Measurements from ENCODE around the gene PHF21A. TPM values are rescaled to one million over a fixed set of nuclear protein-coding genes. Genes with fewer than 3 reads are reported as not detected.

The PHF21A gene
- total RNA-seq, 1 experiment from 2014 or later, result 29.4 TPM

- TF ChIP-seq PRDM15 (CRISPR knock-in tag; IDR thresholded peaks at IDR 0.05) (no peak), SP1 (CRISPR knock-in tag; conservative IDR thresholded peaks at IDR 0.05) (peak; percentile 42; the same call in 1 of the 2 replicates), PRRX2 (CRISPR knock-in tag; IDR thresholded peaks at IDR 0.05) (no peak), ESRRA (CRISPR knock-in tag; IDR thresholded peaks at IDR 0.05; ENCODE audit: borderline replicate concordance) (no peak), FOXK1 (CRISPR knock-in tag; IDR thresholded peaks at IDR 0.05) (0 out of 2 replicates have a peak, but pooled peaks have one; percentile 51), MXD4 (CRISPR knock-in tag; IDR thresholded peaks at IDR 0.05; ENCODE audit: borderline replicate concordance) (no peak), ZNF396 (CRISPR knock-in tag; IDR thresholded peaks at IDR 0.05; ENCODE audit: borderline replicate concordance) (no peak), CREB1 (CRISPR knock-in tag; IDR thresholded peaks at IDR 0.05) (no peak)
- TF ChIP-seq, protein P1, sequence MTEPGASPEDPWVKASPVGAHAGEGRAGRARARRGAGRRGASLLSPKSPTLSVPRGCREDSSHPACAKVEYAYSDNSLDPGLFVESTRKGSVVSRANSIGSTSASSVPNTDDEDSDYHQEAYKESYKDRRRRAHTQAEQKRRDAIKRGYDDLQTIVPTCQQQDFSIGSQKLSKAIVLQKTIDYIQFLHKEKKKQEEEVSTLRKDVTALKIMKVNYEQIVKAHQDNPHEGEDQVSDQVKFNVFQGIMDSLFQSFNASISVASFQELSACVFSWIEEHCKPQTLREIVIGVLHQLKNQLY (CRISPR knock-in tag; IDR thresholded peaks at IDR 0.05), result no peak
- TF ChIP-seq, protein P2, sequence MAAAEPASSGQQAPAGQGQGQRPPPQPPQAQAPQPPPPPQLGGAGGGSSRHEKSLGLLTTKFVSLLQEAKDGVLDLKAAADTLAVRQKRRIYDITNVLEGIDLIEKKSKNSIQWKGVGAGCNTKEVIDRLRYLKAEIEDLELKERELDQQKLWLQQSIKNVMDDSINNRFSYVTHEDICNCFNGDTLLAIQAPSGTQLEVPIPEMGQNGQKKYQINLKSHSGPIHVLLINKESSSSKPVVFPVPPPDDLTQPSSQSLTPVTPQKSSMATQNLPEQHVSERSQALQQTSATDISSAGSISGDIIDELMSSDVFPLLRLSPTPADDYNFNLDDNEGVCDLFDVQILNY (CRISPR knock-in tag; IDR thresholded peaks at IDR 0.05), result no peak; the same call in 1 of the 2 replicates
- TF ChIP-seq, protein P3, sequence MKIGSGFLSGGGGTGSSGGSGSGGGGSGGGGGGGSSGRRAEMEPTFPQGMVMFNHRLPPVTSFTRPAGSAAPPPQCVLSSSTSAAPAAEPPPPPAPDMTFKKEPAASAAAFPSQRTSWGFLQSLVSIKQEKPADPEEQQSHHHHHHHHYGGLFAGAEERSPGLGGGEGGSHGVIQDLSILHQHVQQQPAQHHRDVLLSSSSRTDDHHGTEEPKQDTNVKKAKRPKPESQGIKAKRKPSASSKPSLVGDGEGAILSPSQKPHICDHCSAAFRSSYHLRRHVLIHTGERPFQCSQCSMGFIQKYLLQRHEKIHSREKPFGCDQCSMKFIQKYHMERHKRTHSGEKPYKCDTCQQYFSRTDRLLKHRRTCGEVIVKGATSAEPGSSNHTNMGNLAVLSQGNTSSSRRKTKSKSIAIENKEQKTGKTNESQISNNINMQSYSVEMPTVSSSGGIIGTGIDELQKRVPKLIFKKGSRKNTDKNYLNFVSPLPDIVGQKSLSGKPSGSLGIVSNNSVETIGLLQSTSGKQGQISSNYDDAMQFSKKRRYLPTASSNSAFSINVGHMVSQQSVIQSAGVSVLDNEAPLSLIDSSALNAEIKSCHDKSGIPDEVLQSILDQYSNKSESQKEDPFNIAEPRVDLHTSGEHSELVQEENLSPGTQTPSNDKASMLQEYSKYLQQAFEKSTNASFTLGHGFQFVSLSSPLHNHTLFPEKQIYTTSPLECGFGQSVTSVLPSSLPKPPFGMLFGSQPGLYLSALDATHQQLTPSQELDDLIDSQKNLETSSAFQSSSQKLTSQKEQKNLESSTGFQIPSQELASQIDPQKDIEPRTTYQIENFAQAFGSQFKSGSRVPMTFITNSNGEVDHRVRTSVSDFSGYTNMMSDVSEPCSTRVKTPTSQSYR (CRISPR knock-in tag; IDR thresholded peaks at IDR 0.05), result no peak
- TF ChIP-seq, protein P4, sequence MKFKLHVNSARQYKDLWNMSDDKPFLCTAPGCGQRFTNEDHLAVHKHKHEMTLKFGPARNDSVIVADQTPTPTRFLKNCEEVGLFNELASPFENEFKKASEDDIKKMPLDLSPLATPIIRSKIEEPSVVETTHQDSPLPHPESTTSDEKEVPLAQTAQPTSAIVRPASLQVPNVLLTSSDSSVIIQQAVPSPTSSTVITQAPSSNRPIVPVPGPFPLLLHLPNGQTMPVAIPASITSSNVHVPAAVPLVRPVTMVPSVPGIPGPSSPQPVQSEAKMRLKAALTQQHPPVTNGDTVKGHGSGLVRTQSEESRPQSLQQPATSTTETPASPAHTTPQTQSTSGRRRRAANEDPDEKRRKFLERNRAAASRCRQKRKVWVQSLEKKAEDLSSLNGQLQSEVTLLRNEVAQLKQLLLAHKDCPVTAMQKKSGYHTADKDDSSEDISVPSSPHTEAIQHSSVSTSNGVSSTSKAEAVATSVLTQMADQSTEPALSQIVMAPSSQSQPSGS (CRISPR knock-in tag; IDR thresholded peaks at IDR 0.05; ENCODE audit: borderline replicate concordance, low read depth), result no peak
Measured at GRCh38 chr11:45918331-45918941, 202.8 kb downstream of the PHF21A start (continued).

- peak; percentile 94 for DNase-seq (ENCODE audit: low spot score)
- Mint-ChIP-seq H3K27me3 (ENCODE audit: low read depth) (peaks cover 2% of the 10 kb centered on the region; the same call in 1 of the 2 replicates), H3K36me3 (peaks cover 3% of the 10 kb centered on the region; the same call in 1 of the 2 replicates), H3K4me1 (peaks cover 32% of the 10 kb centered on the region), H3K27ac (peak within 1 kb of the TSS; percentile 96), H3K4me3 (peak within 1 kb of the TSS; percentile 93), H3K9me3 (no peaks in the 10 kb centered on the region)
- ChIA-PET POLR2A (interaction anchor here (0.6 to 1.7 kb wide), 12 partner anchors 11 to 325 kb away, joined by 3 to 8 read pairs (median 3); no protein-coding TSS in a partner anchor), CTCF (interaction anchor here (0.9 to 1.7 kb wide), 10 partner anchors 17 to 146 kb away, joined by 3 to 17 read pairs (median 4); partner anchors contain the start of gene CRY2)
- ATAC-seq, result peak; percentile 68
- 0 out of 2 replicates have a peak, but pooled peaks have one; percentile 44 for TF ChIP-seq NR2C2 (CRISPR knock-in tag; IDR thresholded peaks at IDR 0.05)
- 0 out of 2 replicates have a peak, but pooled peaks have one; percentile 56 for TF ChIP-seq ZNF232 (CRISPR knock-in tag; IDR thresholded peaks at IDR 0.05)
- no peak for TF ChIP-seq JAZF1 (CRISPR knock-in tag; IDR thresholded peaks at IDR 0.05)
- no peak for TF ChIP-seq ZNF671 (CRISPR knock-in tag; IDR thresholded peaks at IDR 0.05)
- TF ChIP-seq SP1 (CRISPR knock-in tag; conservative IDR thresholded peaks at IDR 0.05), result peak; percentile 77
- TF ChIP-seq MAX (CRISPR knock-in tag; IDR thresholded peaks at IDR 0.05), result no peak
- TF ChIP-seq CREM (CRISPR knock-in tag; IDR thresholded peaks at IDR 0.05), result 0 out of 2 replicates have a peak, but pooled peaks have one; percentile 27
- TF ChIP-seq GTF2I (CRISPR knock-in tag; conservative IDR thresholded peaks at IDR 0.05), result no peak
- no peak for TF ChIP-seq ZSCAN18 (CRISPR knock-in tag; IDR thresholded peaks at IDR 0.05)
- TF ChIP-seq ETV6 (CRISPR knock-in tag; IDR thresholded peaks at IDR 0.05), result 0 out of 2 replicates have a peak, but pooled peaks have one; percentile 28
- TF ChIP-seq CREB1 (CRISPR knock-in tag; IDR thresholded peaks at IDR 0.05), result no peak
- peak; percentile 30; the same call in 1 of the 2 replicates for TF ChIP-seq TEAD1 (CRISPR knock-in tag; IDR thresholded peaks at IDR 0.05)
Measured at GRCh38 chr11:45917623-45918330, 203.5 kb downstream of the PHF21A start, which contains the start of gene PEX16. PEX16 (minus strand) TSS chr11:45917877; CDS start chr11:45917811, 66 bp downstream.

Measured in WTC11 (cell line).